Bronchial epithelial cell (primary cell): ENCODE results near the gene STARD8. TPM values are rescaled to one million over a fixed set of nuclear protein-coding genes. Genes with fewer than 3 reads are reported as not detected.

Source experiments
- total RNA-seq: library from RNA; depleted of rRNA; stranded (reverse); fragments of >200 nt; gene quantifications from 2 replicates; pipeline ENCODE4 v1.2.1, GENCODE V29; 2014

The STARD8 gene
- total RNA-seq, 1 donor from 2014 or later, result not detected

Other genes starting within 250 kb of the STARD8 start
- 3.2 and 4.6 TPM in 2 replicates for gene OPHN1, start 214.2 kb upstream of the STARD8 start, total RNA-seq
- 35.6 and 37.1 TPM in 2 replicates for gene YIPF6, start 148.6 kb upstream of the STARD8 start, total RNA-seq
- 117 and 159 TPM in 2 replicates for gene EFNB1, start 181.4 kb downstream of the STARD8 start, total RNA-seq